ENCODE measurements around the gene IP6K2. TPM values are rescaled to one million over a fixed set of nuclear protein-coding genes. Genes with fewer than 3 reads are reported as not detected.

Gene IP6K2
- total and polyA plus RNA-seq, 2 experiments from 2014 or later, result 57.4 to 59.6 TPM

GRCh38 chr3:48684054-48684349 is 33.0 kb downstream of the IP6K2 start:
- Histone ChIP-seq H3K9ac (peak overlapping the region; percentile 42), H3K36me3 (ENCODE audit: low read depth) (peaks cover 14% of the 10 kb centered on the region; the same call in 1 of the 2 replicates), H3K27ac (no peak overlapping the region), H3K4me2 (ENCODE audit: unreplicated experiment) (peak overlapping the region; percentile 77), H4K20me1 (ENCODE audit: insufficient read depth) (no peaks in the 10 kb centered on the region), H3K9me3 (ENCODE audit: low read depth) (no peaks in the 10 kb centered on the region), H3K4me1 (ENCODE audit: insufficient read depth) (peaks cover 14% of the 10 kb centered on the region), H3K27me3 (replicated peaks; ENCODE audit: insufficient read depth) (no peaks in the 10 kb centered on the region), H3K9me2 (ENCODE audit: insufficient read depth) (no peaks in the 10 kb centered on the region), H2AFZ (peak overlapping the region; percentile 27; the same call in 1 of the 2 replicates), H3K79me2 (ENCODE audit: insufficient read depth) (peaks cover 14% of the 10 kb centered on the region), H3K4me3 (peak overlapping the region; percentile 96), H3F3A (ENCODE audit: insufficient read depth) (peaks cover 15% of the 10 kb centered on the region)
- in situ Hi-C loops (cut with MboI), result no loop called here
- peak; percentile 37 for DNase-seq
- TF ChIP-seq EZH2 (IDR thresholded peaks at IDR 0.05; ENCODE audit: insufficient read depth, poor library complexity, severe bottlenecking) (no peak), EZH2phosphoT487 (IDR thresholded peaks at IDR 0.05; ENCODE audit: insufficient read depth, low read depth) (no peak)
- WGBS, 2 experiments (ENCODE audit: low coverage in 1 of 2, low lambda C conversion rate in 2 of 2, missing lambda C conversion rate in 2 of 2), result 15 to 24% methylated on average over 6 to 8 of the region's 8 CpGs

- Histone ChIP-seq H3K9me2 (ENCODE audit: insufficient read depth) (no peaks in the 10 kb centered on the region), H3K79me2 (ENCODE audit: insufficient read depth) (peaks cover 12% of the 10 kb centered on the region), H3K36me3 (ENCODE audit: low read depth) (peaks cover 10% of the 10 kb centered on the region; the same call in 1 of the 2 replicates), H2AFZ (no peak overlapping the region), H3K27me3 (replicated peaks; ENCODE audit: insufficient read depth) (no peaks in the 10 kb centered on the region), H3F3A (ENCODE audit: insufficient read depth) (peaks cover 14% of the 10 kb centered on the region), H3K4me1 (ENCODE audit: insufficient read depth) (peaks cover 17% of the 10 kb centered on the region), H3K9ac (no peak overlapping the region), H3K4me2 (ENCODE audit: unreplicated experiment) (no peak overlapping the region), H3K9me3 (ENCODE audit: low read depth) (no peaks in the 10 kb centered on the region), H3K4me3 (no peak overlapping the region), H4K20me1 (ENCODE audit: insufficient read depth) (no peaks in the 10 kb centered on the region), H3K27ac (no peak overlapping the region)
- no peak for TF ChIP-seq EZH2 (IDR thresholded peaks at IDR 0.05; ENCODE audit: insufficient read depth, poor library complexity, severe bottlenecking)
- no peak for TF ChIP-seq EZH2phosphoT487 (IDR thresholded peaks at IDR 0.05; ENCODE audit: insufficient read depth, low read depth)
- no peak for DNase-seq
- in situ Hi-C loops (cut with MboI), result no loop called here
- WGBS, 2 experiments (ENCODE audit: low coverage in 1 of 2, low lambda C conversion rate in 2 of 2, missing lambda C conversion rate in 2 of 2), result 90 to 93% methylated on average over 9 of the region's 9 CpGs
Observed at GRCh38 chr3:48682786-48683185, 34.2 kb downstream of the IP6K2 start.

GRCh38 chr3:48681974-48682610 is 34.9 kb downstream of the IP6K2 start:
- peaks cover 4% of the 10 kb centered on the region; the same call in 1 of the 2 replicates for H3K36me3 ChIP-seq (ENCODE audit: low read depth)

GRCh38 chr3:48681541-48681880 is 35.5 kb downstream of the IP6K2 start:
- H3K79me2 ChIP-seq (ENCODE audit: insufficient read depth), result peaks cover 12% of the 10 kb centered on the region
- H4K20me1 ChIP-seq (ENCODE audit: insufficient read depth), result no peaks in the 10 kb centered on the region
- no peak overlapping the region for H3K4me2 ChIP-seq (ENCODE audit: unreplicated experiment)
- no peak for DNase-seq
- H3K9me2 ChIP-seq (ENCODE audit: insufficient read depth), result no peaks in the 10 kb centered on the region
- WGBS, 2 experiments (ENCODE audit: low coverage in 1 of 2, low lambda C conversion rate in 2 of 2, missing lambda C conversion rate in 2 of 2), result 90 to 93% methylated on average over 5 to 7 of the region's 7 CpGs
- no peaks in the 10 kb centered on the region for H3K27me3 ChIP-seq (replicated peaks; ENCODE audit: insufficient read depth)
- H2AFZ ChIP-seq, result no peak overlapping the region
- peaks cover 17% of the 10 kb centered on the region for H3K4me1 ChIP-seq (ENCODE audit: insufficient read depth)
- no peak overlapping the region for H3K9ac ChIP-seq
- peaks cover 2% of the 10 kb centered on the region; the same call in 1 of the 2 replicates for H3F3A ChIP-seq (ENCODE audit: insufficient read depth)
- TF ChIP-seq EZH2 (IDR thresholded peaks at IDR 0.05; ENCODE audit: insufficient read depth, poor library complexity, severe bottlenecking), result no peak
- no peak for TF ChIP-seq EZH2phosphoT487 (IDR thresholded peaks at IDR 0.05; ENCODE audit: insufficient read depth, low read depth)
- peaks cover 4% of the 10 kb centered on the region; the same call in 1 of the 2 replicates for H3K36me3 ChIP-seq (ENCODE audit: low read depth)
- no peak overlapping the region for H3K27ac ChIP-seq
- H3K9me3 ChIP-seq (ENCODE audit: low read depth), result no peaks in the 10 kb centered on the region
- in situ Hi-C loops (cut with MboI), result no loop called here
- H3K4me3 ChIP-seq, result no peak overlapping the region

More at GRCh38 chr3:48681974-48682610, 34.9 kb downstream of the IP6K2 start:
- 91 to 92% methylated on average over 17 of the region's 17 CpGs for WGBS, 2 experiments (ENCODE audit: low coverage in 1 of 2, low lambda C conversion rate in 2 of 2, missing lambda C conversion rate in 2 of 2)
- Histone ChIP-seq H3K9ac (no peak overlapping the region), H3K27ac (no peak overlapping the region), H3K4me2 (ENCODE audit: unreplicated experiment) (no peak overlapping the region), H3F3A (ENCODE audit: insufficient read depth) (peaks cover 7% of the 10 kb centered on the region), H4K20me1 (ENCODE audit: insufficient read depth) (no peaks in the 10 kb centered on the region), H3K27me3 (replicated peaks; ENCODE audit: insufficient read depth) (no peaks in the 10 kb centered on the region), H3K4me3 (no peak overlapping the region), H3K4me1 (ENCODE audit: insufficient read depth) (peaks cover 17% of the 10 kb centered on the region), H3K9me3 (ENCODE audit: low read depth) (no peaks in the 10 kb centered on the region), H2AFZ (no peak overlapping the region), H3K9me2 (ENCODE audit: insufficient read depth) (no peaks in the 10 kb centered on the region), H3K79me2 (ENCODE audit: insufficient read depth) (peaks cover 12% of the 10 kb centered on the region)
- in situ Hi-C loops (cut with MboI), result no loop called here
- TF ChIP-seq EZH2 (IDR thresholded peaks at IDR 0.05; ENCODE audit: insufficient read depth, poor library complexity, severe bottlenecking) (no peak), EZH2phosphoT487 (IDR thresholded peaks at IDR 0.05; ENCODE audit: insufficient read depth, low read depth) (no peak)
- no peak for DNase-seq
